ENCODE data around the gene SFXN5.

SFXN5 gene

DNA sequence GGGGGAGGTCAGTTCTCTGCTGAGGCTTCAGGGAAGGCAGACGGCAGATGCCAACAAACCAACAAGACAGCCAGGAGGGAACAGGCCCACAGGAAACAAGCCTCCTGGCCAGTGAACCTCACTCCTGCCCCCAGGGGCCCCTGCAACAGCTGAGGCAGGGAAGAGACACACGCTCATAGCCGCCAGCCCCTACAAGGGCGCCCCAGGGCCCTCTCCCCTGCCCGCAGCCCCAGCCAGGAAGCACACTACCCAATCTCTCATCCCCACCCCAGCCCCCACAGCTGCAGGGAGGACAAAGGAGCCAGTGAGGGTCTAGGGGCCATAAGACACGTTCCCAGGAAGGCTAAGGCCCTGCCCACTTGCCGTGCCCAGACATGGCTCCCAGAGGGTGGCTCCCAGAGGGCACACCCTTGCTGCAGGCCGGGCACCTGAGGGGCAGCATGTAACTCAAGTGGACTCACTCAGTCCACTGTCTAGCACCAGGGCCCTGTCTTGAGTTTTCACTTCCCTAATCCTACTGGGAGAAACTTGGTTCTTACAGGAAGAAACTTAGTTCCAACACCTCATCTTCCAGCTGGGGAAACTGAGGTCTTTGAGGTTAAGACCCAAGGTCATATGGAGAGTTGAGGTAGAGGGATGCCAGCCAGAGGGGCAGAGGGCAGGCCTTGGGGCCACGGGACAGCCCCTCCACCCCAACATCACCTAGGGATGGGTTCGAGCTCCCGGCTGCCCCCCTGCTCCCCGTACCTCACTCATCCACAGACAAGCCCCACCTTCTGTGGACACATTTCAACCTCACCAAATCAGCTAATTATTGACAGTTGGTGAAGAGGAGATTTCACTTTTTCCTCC is 116.9 kb downstream of the SFXN5 start:
- no peak for DNase-seq

DNA sequence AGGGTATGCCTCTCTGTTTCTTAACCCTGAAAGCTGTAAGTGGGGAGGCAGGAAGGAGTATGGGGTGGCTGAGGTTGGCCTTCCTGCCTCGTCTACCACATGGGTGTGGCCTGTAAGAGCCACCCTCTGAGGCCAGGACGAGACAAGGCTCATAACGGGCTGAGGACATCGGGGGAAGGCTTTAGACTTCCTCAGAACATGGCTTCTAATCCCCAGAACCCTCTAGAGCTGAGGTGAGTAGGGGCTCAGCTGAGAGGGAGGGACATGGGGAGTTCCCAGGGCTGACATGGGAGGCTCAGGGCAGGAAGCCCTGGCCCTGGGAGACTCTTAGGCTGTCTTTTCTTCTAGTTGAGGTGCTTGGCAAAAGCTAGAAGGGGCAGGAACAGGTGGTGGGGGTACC is 117.5 kb downstream of the SFXN5 start:
- DNase-seq = no peak

DNA sequence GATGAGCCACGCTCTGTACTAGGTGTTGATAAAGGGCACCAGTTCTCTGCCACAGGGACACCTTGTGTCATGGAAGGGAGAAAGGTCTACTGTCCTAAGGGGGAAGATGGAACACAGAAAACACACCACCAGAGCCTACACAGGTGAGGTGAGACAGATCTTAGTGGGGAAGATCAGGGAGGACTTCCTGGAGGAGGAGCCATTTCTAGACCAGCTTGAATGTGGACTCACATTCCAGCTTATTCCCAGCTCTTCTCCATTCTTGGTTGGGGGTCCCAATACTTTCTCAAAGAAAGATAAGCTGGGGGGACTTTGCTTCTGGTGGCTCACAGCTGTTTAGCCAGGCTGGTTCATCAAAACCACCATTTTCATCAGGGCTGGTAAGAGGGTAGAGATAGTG is 118.0 kb downstream of the SFXN5 start:
- no peak for DNase-seq

DNA sequence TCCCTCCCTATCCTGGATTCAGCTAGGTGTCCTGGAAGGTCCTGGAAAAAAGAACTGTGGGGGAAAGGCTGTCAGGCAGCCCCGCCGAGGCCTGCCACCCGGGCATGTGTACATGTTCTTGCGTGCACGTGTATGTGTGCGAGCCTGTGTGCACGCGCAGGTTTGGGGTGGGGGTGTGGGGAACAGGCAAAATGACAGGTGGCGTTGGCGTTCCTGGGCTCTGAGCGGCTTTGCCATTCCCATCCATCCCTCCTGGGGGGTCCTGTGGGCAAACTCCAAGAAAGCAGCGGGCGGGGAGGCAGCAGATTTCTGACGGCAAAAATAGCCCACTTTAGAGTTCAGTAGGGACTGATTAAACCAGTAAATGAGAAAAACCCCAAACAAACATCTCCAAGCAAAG is 118.6 kb downstream of the SFXN5 start:
- DNase-seq = no peak

DNA sequence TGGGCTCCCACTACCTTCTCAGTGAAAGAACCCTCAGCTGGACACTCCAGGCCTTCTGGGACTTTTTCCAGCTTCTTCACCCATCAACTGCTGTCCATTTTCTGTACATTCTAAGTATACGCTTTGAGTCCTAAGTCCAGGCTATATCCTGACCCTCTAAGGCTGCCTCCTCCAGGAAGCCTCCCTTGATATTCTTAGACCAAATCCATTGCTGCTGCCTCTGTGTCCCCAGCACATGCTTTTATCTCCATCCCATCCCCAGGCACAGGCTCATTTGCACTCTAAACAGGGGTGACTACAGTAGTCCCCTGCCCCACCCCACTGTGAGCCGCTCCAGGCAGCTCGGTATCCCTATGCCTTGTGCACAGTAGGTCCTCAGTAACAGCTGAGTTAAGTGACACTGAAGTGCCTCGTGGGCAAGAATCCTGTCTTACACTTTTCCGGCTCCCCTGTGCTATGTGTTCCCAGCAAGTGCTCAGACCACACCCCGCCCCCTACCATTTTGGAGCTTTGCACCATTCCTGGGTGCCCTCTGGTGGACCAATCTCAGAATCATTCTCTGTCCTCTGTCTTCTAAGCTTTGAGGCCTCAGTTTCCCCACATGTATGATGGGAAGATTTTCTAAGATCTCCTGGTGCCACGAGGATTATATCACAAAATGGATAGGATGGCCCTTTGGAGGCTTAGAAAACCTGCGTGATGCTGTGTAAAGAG is 119.2 kb downstream of the SFXN5 start:
- no peak for DNase-seq

DNA sequence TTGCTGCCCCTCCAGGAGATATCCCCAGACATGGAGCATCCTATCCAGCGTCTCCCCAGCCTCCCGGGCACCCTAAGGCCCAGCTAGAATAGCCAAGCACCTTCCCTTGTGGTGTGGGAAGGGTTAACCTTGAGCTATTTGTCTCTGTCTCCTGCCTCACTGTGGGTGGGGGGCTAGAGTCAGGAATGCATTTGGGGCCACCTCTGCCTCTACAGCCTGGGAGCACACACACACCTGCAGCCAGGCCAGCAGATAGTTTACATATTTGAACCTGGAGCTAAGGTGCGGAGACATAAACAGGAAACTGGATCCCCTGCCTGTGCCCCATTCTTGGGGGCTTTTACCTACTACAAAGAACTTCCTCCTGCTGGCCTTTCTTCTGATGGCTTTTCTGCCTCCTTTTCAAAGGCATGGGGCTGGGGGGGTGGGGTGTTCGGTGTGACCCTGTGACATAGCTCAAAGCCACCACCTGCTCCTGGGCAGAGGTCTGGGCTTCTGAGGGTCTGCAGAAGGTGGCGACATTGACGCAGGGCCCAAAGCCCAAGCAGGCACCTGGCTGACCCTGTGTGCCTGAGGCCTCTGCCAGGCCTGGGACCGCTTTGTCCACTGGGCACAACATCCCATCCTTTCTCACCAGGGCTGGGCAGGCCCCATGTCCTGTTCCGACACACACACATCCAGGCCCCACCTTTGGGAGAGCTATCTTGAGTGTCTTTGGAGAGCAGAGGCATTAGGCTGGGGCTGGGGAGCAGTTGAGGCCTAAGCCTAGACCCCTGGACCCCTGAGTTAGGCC is 120.0 kb downstream of the SFXN5 start:
- DNase-seq = no peak

DNA sequence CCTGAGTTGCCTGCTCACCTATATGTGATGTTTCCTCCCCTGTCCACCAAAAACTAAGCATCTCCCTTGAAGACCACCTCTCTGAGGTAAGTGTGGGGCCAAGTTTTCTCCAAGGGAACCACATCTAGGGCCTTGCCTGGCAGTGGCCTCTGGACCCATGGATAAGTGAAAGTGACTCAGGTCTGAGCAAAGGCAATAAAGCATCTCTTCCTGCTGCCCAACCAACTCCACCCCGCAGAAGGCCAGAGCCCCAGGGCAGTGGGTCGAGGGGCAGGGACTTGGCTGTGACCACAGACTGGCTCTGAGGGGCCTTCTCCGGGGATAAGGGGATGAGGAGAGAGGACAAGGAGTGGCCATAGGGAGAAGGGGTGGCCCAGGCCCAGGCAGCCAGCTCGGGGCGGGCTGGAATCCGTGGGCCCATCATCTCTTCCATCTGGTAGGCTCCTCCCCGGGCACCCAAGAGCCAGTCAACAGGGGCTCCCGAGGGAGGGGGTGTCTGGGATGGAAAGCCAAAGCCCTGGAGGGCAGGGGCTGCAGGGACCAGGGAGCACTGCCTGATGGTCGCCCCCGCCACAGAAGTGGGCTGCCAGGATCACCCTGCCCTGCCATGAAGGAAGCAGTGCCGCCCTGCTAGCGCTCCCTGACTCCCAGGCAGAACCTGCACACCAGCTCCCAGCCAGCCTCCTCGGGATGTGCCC is 120.8 kb downstream of the SFXN5 start:
- no peak for DNase-seq

DNA sequence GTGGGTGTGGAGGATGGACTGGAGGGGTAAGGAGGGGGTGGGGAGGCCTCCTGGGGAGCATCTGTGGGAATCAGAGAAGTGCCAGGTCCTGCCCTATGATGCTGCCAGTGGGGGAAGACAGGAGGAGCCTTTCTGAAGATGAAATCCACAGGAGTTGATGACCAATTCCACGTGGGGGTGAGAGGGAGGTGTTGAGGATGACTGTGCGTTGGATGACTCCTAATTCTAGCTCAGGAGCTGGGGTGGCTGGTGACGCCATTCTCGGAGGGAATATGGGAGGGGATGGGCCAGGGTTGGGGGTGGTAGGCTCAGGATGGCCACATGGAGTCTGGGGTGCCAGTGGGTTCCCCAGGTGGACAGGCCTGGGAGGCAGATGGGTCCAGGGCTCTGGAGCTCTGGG is 121.9 kb downstream of the SFXN5 start:
- DNase-seq = no peak

DNA sequence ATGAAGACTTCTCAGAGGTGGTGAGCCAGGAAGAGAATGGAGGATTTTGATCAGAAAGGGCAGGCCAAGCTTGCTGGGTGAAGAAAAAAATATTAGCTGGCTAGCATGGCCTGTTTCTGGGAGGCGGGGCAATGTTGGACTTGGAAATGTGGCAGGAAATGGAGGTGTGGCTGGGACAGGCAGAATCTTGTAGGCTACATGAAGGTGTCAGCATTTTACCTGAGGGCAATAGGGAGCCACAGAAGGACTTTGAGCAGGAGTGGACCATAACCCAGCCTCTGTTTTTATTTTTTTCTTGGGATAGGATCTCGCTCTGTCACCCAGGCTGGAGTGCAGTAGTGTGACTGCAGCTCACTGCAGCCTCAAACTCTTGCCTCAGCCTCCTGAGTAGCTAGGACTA is 122.5 kb downstream of the SFXN5 start:
- no peak for DNase-seq

DNA sequence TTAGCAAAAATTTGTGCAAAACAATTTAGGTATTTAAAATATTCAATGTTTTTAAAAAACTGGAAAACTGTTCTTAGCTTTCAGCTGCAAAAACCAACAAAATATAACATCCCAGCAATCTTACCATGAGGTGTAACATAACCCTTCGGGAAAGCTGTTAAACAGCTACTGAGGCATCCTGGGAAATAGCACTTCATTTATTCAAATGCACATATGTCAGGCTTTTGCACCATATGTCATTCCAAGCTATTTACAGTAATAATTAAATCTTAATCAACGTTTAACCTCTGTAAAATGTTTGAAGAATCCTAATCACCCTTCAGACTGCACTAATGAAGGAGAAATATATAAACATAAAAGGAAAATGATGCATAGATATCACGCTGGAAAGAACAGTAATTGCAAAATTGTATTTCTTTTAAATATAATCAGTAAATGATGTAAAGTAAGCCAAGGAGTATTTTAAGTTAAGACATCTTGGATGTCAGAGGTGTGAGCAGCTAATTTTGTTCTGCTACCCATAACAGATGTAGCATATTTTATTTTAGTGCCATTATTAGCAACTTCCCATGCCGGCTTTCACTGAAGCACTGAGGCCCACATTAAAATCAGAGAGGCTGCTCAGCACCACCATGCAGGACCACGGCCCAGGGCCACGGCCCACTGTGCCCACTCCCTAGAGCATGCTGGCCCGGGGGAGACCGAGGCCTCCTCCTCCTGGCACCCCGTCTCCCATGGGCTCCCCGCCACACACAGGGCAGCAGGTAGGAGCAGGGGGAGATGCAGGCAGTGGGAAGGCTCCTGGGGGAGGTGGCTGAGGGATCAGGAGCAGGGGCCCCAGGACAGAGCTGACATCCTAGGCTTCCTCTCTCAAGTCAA is 123.3 kb downstream of the SFXN5 start:
- DNase-seq = no peak

DNA sequence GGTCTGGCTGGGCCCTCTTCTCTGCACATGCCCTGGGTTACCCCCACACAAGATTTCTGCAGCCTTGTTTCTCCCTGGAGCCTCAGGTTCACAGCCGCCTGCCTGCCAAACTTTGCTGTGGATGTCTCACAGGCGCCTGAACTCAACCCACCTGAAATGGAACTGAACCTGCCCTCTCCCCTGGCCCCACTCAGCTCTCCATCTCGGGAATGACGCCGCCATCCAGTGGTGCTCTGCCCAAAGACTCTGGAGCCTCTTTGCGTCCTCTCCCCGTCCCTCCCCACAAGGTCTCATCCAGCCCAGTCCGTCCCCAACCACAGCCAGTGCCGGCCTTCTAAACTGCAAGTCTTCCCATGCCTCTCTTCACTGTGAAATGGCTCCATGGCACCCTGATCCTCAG is 125.0 kb downstream of the SFXN5 start:
- no peak for DNase-seq

DNA sequence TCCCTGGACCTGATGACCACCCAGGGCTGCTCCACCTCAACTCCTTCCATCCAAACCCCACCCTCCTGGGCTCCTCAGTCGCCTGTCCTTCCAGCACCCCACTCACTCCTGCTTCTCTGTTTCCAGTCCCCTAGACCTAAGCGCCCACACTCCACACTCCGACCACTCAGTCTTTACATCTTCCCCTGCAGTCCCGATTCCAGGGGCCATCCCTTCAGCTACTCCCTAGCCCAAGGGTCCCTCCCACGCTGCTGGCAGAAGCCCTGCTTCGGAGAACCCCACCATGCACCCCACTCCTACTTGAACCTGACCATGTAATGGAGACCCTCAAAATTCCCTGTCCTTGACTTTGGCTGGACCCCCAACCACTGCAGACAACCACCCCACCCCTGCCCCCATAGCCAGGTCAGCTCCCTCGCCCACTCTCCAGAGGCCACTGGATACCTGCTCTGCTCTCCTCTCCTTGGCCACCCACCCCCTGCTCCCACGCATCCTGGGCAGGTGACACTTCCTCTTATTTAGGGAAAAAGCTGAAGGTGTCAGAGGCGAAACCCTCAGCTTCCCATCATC is 126.0 kb downstream of the SFXN5 start:
- DNase-seq = no peak

DNA sequence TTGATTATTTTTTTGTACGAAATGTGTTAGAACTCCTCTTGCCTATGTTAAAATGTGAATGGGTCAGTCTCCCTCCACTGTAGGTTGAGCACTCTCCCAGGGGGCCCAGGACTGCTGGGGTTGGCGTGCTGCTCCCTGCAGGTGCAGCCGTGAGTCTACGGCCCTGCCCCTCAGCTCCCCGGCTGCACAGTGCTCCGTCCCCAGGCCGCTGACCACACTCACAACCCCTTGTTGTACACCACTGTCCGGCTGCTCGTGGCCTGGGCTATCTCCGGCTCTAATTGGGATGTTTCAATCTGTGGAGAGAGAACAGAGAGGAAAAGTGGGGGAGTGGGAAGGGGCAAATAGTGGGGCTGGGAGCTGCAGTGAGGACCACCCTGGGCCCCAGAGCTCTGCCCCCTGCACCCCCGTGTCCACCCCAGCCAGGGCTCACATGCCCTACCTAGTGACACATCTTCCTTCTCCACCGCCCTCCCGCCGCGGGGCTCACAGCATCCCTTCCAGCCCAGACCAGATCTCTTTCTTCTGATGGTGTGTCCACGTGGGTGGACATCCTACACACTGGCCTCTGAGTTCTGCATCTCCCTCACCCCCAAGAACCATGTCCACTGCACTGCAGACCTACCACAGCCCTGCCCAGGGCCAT is 126.6 kb downstream of the SFXN5 start:
- DNase-seq = no peak

DNA sequence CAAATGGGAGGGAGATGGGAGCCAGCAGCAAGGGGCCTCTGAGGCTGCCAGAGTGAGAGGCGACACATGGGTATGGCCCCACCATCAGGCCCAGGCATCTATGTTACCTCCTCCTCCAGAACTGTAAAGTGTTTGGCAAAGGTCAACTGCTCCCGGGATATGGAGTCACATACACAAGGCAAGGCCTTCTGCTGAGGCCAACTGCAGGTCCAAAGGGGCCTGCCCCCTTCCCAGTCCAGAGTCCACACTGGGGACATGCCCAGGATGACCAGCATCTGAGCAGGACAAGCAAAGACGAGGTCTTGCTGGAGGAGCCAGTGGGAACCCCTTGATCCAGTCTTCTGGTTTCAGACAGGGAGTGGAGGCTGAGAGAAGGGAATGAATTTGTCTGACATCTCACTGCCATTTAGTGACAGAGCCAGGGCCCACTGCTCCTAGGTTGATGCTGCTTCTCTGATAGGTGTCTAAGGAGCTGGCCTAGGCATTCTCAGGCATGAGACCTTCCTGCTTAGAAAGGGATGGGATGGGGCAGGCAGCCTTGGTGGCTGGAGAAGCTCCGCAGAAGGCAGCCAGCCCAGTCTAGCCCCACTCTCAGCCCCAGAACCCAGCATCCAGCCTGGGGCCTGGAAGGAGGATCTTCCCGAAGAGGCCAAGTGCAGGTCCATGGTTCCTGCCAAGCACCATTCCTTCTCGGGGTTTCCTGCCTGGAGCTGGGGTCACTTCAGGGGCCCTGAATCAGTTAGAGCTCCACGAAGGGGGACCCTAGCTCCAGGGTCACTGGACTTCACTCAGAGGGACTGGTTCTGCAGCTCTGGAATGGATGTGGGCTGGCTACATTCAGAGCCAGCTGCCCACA is 127.7 kb downstream of the SFXN5 start:
- no peak for DNase-seq

DNA sequence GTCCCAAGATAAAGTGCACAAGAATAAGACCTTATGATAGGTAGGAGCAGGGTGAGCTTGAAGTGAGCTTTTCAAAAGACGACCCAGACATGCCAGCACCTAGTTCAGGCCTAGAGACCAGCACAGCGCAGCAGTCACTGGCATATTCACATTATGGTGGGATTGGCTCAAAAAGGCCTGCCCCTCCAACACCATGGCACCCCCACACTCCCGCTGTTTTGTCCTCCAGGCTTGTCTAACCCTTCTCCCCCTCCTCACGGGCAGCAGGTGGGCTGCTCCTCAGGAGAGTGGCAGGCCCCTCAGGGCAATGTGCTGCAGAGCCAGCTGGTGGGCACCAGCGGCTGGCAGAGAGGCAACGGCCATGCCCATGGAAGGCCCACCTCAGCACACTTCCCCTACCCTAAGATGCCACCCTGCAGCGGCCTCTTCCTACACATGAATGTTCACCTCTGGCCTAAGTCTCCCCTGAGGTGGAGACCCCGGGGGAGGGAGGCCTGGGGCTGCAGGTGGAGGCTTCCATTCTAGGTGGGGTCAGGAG is 128.6 kb downstream of the SFXN5 start:
- DNase-seq = no peak

DNA sequence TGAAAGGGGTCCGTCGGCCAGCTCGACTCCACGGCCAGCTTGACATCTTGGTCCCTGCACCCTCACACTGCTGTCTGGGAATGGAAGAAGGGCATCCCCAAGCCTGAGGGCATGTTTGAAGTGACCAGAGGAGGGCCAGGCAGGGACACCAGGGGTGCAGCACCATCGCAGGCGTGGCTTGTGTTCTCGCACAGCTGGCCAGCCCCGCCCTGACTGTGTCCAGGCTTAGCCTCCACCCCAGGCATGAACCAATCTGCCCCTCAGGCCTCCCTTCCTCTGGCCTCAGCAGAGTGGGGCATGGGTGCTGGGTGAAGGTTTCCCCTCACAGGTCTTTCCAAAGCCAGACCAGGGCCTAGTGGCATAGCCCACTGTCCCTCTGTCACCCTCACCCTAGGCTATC is 129.2 kb downstream of the SFXN5 start:
- DNase-seq = no peak

DNA sequence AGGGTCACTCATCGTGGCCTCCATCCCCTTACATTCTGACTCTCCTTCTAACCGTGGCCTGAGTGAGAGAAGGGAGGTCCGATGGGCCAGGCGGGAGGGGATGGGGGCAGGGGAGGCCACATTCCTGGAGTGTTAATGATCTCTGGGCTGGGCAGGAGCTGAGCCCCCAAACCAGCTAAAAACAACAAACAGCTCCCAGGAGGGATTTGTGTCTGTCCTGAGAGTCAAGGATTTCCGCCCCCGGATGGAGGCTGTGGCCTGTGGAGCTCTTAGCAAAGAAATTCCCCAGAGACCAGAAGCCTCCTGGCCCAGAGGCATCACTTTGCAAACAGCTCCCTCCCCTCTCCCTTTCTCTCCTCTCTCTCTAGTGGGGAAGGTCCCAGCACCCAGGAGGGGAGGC is 130.7 kb downstream of the SFXN5 start:
- no peak for DNase-seq

DNA sequence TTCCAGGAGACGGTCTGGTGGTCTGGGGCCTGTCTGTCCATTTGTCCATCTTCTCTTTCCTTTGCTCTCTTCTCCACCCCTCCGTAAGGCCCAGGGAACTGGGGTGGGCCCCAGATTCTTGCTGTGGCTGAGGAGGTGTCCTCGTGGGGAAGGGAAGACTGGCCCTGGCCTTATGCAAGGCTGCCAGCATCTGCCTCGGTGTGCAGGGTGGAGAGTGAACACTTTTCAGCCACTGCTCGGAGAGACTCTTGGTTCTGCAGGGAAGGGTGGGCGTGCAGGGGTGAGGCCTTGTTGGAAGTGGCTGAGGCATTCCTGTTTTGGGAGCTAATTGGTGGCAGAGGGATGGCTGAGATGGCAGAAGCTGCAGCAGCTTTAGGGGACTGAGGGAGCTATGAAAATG is 131.2 kb downstream of the SFXN5 start:
- no peak for DNase-seq

DNA sequence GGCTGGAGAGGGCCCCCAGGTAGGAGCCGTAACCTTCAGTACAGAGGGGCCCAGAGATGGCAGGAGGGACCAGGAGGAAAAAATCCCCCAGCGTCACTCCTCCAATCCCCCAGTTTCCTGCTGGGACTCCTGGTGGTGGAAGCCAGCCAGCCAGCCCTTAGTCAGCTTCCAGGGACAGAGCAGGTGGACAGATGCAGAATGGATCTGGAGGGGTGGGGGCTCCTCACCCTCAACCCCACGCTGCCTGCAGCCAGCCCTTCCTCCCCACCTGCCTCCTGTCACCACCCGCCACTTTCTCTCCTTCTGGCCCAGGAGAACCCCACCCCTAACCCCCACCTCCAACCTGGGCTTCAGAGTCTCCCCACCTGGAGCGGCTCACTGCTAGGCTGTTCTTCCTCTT is 133.1 kb downstream of the SFXN5 start:
- DNase-seq = no peak

DNA sequence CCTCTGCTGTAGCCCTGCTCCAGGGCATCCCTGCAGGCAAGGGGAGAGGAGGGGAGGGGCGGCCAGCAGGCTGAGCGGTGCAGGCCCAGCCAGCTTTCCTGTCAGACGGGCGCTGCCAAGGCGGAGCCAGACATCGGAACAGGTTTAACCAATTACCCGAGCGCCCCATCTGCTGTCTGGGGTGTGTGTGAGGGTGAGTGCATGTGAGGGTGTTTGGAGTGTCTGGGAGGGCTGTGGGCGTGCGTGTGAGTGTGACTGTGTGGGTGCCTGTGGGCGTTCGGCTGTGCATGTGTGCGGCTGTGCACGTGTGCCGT is 134.2 kb downstream of the SFXN5 start:
- DNase-seq = no peak

All from effector CD8-positive, alpha-beta T cell (primary cell).